Urinary bladder (tissue), 4 donors: Measurements from ENCODE around the gene LAMA1. TPM values are rescaled to one million over a fixed set of nuclear protein-coding genes. Genes with fewer than 3 reads are reported as not detected.

Source experiments
- DNase-seq: peaks from one replicate; pipeline ENCODE4 v3.0.0-alpha.2; 2015; ENCODE audit errors: extremely low spot score
- H3K27ac ChIP-seq: one replicate; pipeline ENCODE4 v1.5.1; 2013; ENCODE audit warnings: low read depth, mild to moderate bottlenecking, moderate library complexity
- H3K36me3 ChIP-seq: one replicate; pipeline ENCODE4 v1.6.1; 2013; ENCODE audit warnings: mild to moderate bottlenecking, moderate library complexity; ENCODE audit not compliant: insufficient read depth
- H3K4me1 ChIP-seq: one replicate; pipeline ENCODE4 v1.6.1; 2013; ENCODE audit warnings: mild to moderate bottlenecking, moderate library complexity; ENCODE audit not compliant: insufficient read depth
- H3K4me3 ChIP-seq: one replicate; pipeline ENCODE4 v1.5.1; 2013; ENCODE audit warnings: low read depth, low read length
- WGBS: extraction: QIAGEN DNeasy Blood & Tissue Kit; methylation state at CpG from one replicate; pipeline ENCODE4 v1.1.7; 2013; 5-methylcytosine and 5-hydroxymethylcytosine counted together
- polyA plus RNA-seq: library from polyadenylated mRNA; stranded (reverse); fragments of 200-250 nt; gene quantifications from one replicate; pipeline ENCODE4 v1.2.3, GENCODE V29; 2013
- total RNA-seq: library from RNA; depleted of rRNA; stranded (reverse); fragments of >200 nt; gene quantifications from one replicate; pipeline ENCODE4 v1.2.3, GENCODE V29; 2014
- donor health status: healthy with polysubstance abuse.
- donor health status: healthy.

Gene LAMA1
- total and polyA plus RNA-seq, 2 donors = 0.54 to 2.9 TPM

- H3K36me3 ChIP-seq = no peaks in the 10 kb centered on the region
- 91% methylated on average over 13 of the region's 13 CpGs for WGBS
- H3K4me3 ChIP-seq = no peak overlapping the region
- DNase-seq = no peak
- H3K4me1 ChIP-seq = no peaks in the 10 kb centered on the region
- H3K27ac ChIP-seq = no peak overlapping the region
Measured at GRCh38 chr18:7020995-7021777, 96.4 kb downstream of the LAMA1 start.

DNA sequence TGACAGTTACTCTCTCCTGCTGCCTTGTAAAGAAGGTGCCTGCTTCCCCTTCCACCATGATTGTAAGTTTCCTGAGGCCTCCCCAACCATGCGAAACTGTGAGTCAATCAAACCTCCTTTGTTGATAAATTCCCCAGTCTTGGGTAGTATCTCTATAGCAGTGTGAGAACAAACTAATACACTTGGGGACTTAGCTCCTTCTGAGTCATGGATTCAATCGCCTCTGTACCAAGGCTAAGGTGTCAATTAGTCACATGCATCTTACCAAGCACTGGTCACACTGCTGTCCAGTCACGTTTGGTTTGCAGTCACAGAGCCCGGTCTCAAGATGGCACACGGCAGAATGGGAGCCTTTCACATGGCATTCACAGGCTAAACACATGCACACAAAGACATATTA, 100.6 kb downstream of the LAMA1 start:
- no peaks in the 10 kb centered on the region for H3K4me1 ChIP-seq
- DNase-seq = no peak
- H3K4me3 ChIP-seq = no peak overlapping the region
- no peak overlapping the region for H3K27ac ChIP-seq
- H3K36me3 ChIP-seq = no peaks in the 10 kb centered on the region
- 86% methylated on average over 5 of the region's 5 CpGs for WGBS

DNA sequence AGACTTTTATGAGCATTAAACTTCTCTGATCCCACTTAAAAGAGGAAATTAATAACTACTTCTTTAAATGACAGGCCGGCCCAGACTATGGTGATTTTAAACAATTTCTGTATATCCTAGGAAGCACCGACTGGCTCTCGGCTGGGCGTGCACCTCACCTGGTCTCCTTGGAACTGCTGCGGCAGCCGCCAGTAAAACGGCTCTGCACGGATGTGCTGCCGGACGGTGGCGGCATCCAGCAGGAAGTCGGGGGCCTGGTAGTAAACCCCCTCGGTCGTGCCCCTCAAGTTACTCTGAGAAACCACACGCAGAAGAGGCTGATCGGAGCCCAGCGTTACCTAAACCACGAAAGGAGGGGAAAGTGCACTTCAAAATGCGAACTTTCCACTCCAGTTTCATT, 106.5 kb downstream of the LAMA1 start:
- H3K4me3 ChIP-seq = no peak overlapping the region
- DNase-seq = no peak
- H3K4me1 ChIP-seq = no peaks in the 10 kb centered on the region
- H3K36me3 ChIP-seq = no peaks in the 10 kb centered on the region
- H3K27ac ChIP-seq = no peak overlapping the region
- WGBS = 58% methylated on average over 19 of the region's 19 CpGs

GRCh38 chr18:7004009-7004408, 113.6 kb downstream of the LAMA1 start:
- 95% methylated on average over 6 of the region's 6 CpGs for WGBS
- no peak overlapping the region for H3K27ac ChIP-seq
- H3K36me3 ChIP-seq = no peaks in the 10 kb centered on the region
- no peaks in the 10 kb centered on the region for H3K4me1 ChIP-seq
- no peak for DNase-seq
- H3K4me3 ChIP-seq = no peak overlapping the region

DNA sequence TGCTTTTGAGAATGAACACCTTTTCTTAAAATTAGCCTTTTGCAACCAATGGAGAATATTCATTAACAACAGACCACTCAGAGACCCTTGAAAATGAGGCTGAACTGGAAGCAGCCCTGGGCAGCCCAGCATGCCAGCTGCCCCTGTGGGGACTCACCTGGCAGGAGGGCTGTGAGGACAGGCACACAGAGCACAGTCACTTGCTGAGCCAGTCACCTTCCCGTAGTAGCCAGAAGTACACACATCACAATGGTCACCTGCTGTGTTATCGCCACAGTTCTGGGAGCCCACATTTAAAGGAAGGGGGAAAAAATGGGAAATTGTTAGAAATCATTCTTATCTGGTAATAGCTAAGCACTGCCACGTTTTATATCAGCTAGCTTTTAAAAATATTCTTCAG, 115.5 kb downstream of the LAMA1 start:
- DNase-seq = no peak
- Histone ChIP-seq H3K4me1 (no peaks in the 10 kb centered on the region), H3K27ac (no peak overlapping the region), H3K4me3 (no peak overlapping the region), H3K36me3 (no peaks in the 10 kb centered on the region)
- WGBS = 51% methylated on average over 3 of the region's 3 CpGs

- no peak overlapping the region for H3K27ac ChIP-seq
- H3K4me1 ChIP-seq = no peaks in the 10 kb centered on the region
- DNase-seq = no peak
- no peaks in the 10 kb centered on the region for H3K36me3 ChIP-seq
- WGBS = 24% methylated on average over 9 of the region's 9 CpGs
- H3K4me3 ChIP-seq = no peak overlapping the region
Measured at GRCh38 chr18:7000484-7001096, 117.0 kb downstream of the LAMA1 start.

GRCh38 chr18:6997808-6998207, 119.8 kb downstream of the LAMA1 start:
- H3K36me3 ChIP-seq = no peaks in the 10 kb centered on the region
- WGBS = 81% methylated on average over 8 of the region's 8 CpGs
- no peaks in the 10 kb centered on the region for H3K4me1 ChIP-seq
- H3K27ac ChIP-seq = no peak overlapping the region
- no peak for DNase-seq
- no peak overlapping the region for H3K4me3 ChIP-seq

- WGBS = 63% methylated on average over 7 of the region's 7 CpGs
- no peak for DNase-seq
- Histone ChIP-seq H3K4me3 (no peak overlapping the region), H3K4me1 (no peaks in the 10 kb centered on the region), H3K36me3 (no peaks in the 10 kb centered on the region), H3K27ac (no peak overlapping the region)
Measured at GRCh38 chr18:6994771-6995430, 122.7 kb downstream of the LAMA1 start.

- DNase-seq = no peak
- Histone ChIP-seq H3K27ac (no peak overlapping the region), H3K4me3 (no peak overlapping the region), H3K4me1 (no peaks in the 10 kb centered on the region), H3K36me3 (no peaks in the 10 kb centered on the region)
- WGBS = 56% methylated on average over 7 of the region's 7 CpGs
Measured at GRCh38 chr18:6994056-6994770, 123.4 kb downstream of the LAMA1 start.

DNA sequence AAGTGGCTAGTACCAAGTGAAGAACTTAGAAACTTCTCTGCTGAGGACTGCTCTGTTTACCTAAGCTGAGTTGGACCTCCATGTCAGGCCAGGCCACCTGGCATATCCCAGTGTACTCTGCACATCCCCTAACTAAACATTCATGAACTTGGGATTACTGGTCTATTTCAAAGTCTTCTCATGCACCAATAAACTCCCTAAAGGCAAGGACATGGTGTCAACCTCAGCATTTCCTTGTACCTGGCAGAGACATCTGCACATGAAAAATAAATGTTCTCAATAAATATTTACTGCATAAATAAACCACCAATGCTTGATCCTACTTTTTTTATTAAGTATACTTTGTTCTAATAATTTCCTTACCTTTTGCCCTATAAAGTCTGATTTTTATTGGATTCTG, 124.8 kb downstream of the LAMA1 start:
- H3K36me3 ChIP-seq = no peaks in the 10 kb centered on the region
- DNase-seq = no peak
- no peak overlapping the region for H3K4me3 ChIP-seq
- H3K27ac ChIP-seq = no peak overlapping the region
- no peaks in the 10 kb centered on the region for H3K4me1 ChIP-seq

- Histone ChIP-seq H3K36me3 (no peaks in the 10 kb centered on the region), H3K4me3 (no peak overlapping the region), H3K27ac (no peak overlapping the region), H3K4me1 (no peaks in the 10 kb centered on the region)
- no peak for DNase-seq
- 89% methylated on average over 7 of the region's 7 CpGs for WGBS
Measured at GRCh38 chr18:6983366-6983765, 134.2 kb downstream of the LAMA1 start.

DNA sequence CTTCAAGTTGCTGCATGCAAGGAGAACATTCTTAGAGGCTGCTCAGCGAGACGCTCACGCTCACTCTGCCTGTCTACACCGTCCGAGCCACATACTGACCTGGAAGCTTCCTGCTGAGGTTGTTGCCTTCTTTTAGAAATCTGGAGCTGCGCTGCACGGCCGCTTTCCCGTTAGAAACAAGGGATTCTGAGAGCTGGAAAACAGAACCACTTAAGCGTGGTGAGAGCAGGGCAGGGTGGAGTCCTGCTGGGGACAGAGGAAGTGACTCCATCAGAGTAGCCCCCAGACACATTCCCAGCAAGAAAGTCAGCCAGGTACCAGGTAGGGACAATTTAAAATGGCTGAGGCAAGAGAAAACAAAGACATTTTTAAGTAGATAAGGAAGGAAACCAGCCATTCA, 135.2 kb downstream of the LAMA1 start:
- DNase-seq = no peak
- WGBS = 81% methylated on average over 10 of the region's 10 CpGs
- H3K4me3 ChIP-seq = no peak overlapping the region
- H3K27ac ChIP-seq = no peak overlapping the region
- no peaks in the 10 kb centered on the region for H3K36me3 ChIP-seq
- no peaks in the 10 kb centered on the region for H3K4me1 ChIP-seq

GRCh38 chr18:6980363-6980762, 137.2 kb downstream of the LAMA1 start:
- no peak for DNase-seq
- 74% methylated on average over 2 of the region's 2 CpGs for WGBS
- Histone ChIP-seq H3K27ac (no peak overlapping the region), H3K4me3 (no peak overlapping the region), H3K4me1 (no peaks in the 10 kb centered on the region), H3K36me3 (no peaks in the 10 kb centered on the region)

GRCh38 chr18:6979954-6980353, 137.6 kb downstream of the LAMA1 start:
- WGBS = 96% methylated on average over 3 of the region's 3 CpGs
- Histone ChIP-seq H3K4me3 (no peak overlapping the region), H3K27ac (no peak overlapping the region), H3K4me1 (no peaks in the 10 kb centered on the region), H3K36me3 (no peaks in the 10 kb centered on the region)
- DNase-seq = no peak
